Adrenal gland (tissue), 5 donors: ENCODE results near the gene SH3BP5L.

ENCODE experiments used
- POLR2A ChIP-seq, 2 donors: fragments of 450-650 bp; IDR thresholded peaks; one replicate each; pipeline ENCODE4 v1.6.1; 2017; ENCODE audit warnings: antibody characterized with exemption in 2 of 2, mild to moderate bottlenecking in 2 of 2, moderate library complexity in 1 of 2
- TF ChIP-seq, protein P1 (sequence below), 6 experiments: fragments of 450-650 bp in 4 of 6; fragments of 200-600 bp in 2 of 6; sonication (generic) in 1 of 6; IDR thresholded peaks; 1 replicate in 5 of 6; 2 replicates in 1 of 6; pipeline versions ENCODE4 v1.5.1 to v1.8.0; 2016 to 2021; ENCODE audit warnings: antibody characterized with exemption in 6 of 6, mild to moderate bottlenecking in 2 of 6, moderate library complexity in 1 of 6
- donor health status: DM: no; HTN: no; CAD: no.

DNA sequence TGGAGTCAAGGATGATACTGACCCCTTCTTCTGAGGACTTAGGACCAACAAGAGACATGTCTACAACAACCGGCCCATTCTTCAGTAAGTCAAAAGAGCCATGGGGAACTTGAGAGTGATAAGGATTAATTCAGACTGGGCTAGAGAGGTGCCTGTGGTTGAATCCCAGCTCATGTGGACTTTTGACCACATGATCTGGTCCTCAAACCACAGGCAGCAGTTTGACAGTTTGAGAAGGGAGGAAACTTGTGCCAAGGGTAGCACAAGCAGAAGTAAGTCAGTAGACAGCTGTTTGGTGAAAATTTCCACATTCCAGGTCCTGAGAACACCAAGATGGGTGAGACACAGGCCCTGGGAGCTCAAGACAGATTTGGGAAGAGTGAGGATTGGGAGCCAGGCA is 19.8 kb downstream of the SH3BP5L start:
- no peak for TF ChIP-seq POLR2A (IDR thresholded peaks at IDR 0.05)
- TF ChIP-seq, protein P1, sequence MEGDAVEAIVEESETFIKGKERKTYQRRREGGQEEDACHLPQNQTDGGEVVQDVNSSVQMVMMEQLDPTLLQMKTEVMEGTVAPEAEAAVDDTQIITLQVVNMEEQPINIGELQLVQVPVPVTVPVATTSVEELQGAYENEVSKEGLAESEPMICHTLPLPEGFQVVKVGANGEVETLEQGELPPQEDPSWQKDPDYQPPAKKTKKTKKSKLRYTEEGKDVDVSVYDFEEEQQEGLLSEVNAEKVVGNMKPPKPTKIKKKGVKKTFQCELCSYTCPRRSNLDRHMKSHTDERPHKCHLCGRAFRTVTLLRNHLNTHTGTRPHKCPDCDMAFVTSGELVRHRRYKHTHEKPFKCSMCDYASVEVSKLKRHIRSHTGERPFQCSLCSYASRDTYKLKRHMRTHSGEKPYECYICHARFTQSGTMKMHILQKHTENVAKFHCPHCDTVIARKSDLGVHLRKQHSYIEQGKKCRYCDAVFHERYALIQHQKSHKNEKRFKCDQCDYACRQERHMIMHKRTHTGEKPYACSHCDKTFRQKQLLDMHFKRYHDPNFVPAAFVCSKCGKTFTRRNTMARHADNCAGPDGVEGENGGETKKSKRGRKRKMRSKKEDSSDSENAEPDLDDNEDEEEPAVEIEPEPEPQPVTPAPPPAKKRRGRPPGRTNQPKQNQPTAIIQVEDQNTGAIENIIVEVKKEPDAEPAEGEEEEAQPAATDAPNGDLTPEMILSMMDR (IDR thresholded peaks at IDR 0.05): no peak
